Peyer's patch (tissue), 4 donors: ENCODE measurements around the gene FAM8A1.

Experiments
- CTCF ChIP-seq, 6 experiments: fragments of 450-650 bp in 4 of 6; fragments of 200-600 bp in 2 of 6; sonication (generic) in 1 of 6; IDR thresholded peaks; one replicate each; pipeline ENCODE4 v1.5.1; 2017 to 2019; ENCODE audit warnings: antibody characterized with exemption in 6 of 6, mild to moderate bottlenecking in 3 of 6, moderate library complexity in 1 of 6
- POLR2A ChIP-seq, 2 donors: fragments of 450-650 bp; IDR thresholded peaks; one replicate each; pipeline ENCODE4 v1.5.1; 2017; ENCODE audit warnings: antibody characterized with exemption in 2 of 2, mild to moderate bottlenecking in 2 of 2, moderate library complexity in 2 of 2

DNA sequence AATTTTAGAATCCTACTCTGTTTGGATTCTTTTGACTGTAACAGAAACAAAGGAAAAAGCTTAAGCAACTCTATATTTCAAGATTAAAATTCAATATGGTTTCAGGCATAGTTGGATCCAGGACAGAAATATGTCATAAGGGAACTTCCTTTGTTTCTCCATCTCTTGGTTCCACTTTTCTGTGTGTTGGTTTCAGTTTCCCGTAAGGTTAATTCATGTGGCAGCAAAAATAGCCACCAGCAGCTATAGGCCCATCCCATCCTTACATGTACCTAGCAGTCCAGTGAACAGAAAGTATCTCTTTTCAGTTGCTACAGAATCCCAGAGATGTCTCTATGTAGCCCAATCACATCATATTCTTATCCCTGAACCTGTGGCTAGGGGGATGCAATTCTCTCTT, 8.8 kb upstream of the FAM8A1 start:
- TF ChIP-seq CTCF (IDR thresholded peaks at IDR 0.05) (no peak), POLR2A (IDR thresholded peaks at IDR 0.05) (no peak)
